ENCODE measurements around the gene KRTAP3-1.

DNA sequence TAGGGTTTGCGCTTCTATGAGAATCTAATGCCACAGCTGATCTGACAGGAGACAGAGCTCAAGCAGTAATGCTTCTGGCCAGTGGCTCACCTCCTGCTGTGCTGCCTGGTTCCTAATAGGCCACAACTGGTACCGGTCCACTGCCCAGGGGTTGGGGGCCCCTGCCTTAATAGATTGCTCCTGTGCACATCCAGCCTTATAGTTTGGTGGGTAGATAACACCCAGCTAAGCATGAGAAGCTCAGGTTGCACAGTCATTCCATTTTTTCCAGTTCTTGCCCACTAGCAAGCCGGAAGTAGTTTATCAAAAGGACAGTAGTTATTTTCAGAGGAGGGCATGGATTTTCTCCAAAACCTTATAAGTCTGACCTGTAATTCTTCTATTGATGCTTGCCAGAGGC, 10.5 kb upstream of the KRTAP3-1 start:
- TF ChIP-seq CTCF (IDR thresholded peaks at IDR 0.05) (no peak), POLR2A (IDR thresholded peaks at IDR 0.05) (no peak)
